HG02759 (cell line): ENCODE measurements around the gene ERF.

ENCODE experiments used
- ATAC-seq: cut with Tn5 transposase; IDR thresholded peaks from one replicate; pipeline ENCODE4 v1.9.1; 2021; ENCODE audit warnings: mild to moderate bottlenecking, moderate library complexity; ENCODE audit not compliant: unreplicated experiment

The ERF gene

DNA sequence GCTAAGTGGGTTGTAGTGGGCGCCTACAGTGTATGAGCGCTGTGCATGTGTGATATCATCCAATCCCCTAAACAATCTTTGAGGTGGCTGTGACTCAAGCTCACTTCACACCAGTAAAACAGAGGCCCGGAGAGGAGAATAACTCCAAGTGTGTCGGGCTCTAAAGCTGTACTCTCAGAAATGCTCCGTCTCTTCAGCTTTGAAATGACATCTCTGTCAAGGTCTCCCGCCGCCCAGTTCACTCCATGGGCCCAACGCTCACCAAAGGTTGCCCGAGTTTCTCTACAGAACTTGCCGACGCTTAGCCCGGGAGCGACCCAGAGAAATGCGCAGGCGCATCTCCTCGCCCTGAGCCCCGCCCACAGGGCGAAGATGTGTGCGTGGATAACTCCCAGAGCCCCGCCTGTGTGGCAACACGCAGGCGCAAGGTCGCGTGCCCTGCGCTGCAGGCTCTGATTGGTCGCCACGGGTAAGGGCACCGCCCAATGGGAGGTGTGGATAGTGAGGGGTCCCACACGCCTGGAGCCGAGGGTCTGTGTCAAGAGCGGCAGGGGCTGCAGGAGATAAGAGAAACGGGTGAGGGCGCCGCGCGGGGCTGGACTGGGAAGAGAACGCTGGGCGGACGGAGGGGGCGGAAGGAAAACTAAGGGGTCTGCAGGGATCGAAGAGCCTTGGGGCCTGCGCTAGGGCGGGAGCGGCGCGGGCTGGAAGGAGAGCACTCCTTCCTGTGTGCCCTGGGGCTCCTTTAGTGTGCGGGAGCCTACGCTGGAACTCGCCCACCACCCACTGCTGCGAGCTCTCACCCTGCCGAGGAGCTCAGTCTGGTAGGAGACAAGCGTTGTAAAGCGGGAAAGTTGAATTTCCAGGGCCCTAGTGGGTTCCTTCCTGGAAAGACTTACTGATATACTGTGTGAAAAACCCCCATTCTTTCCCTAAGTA is 34.8 kb downstream of the ERF start, which contains the start of gene ZNF526:
ZNF526 (plus strand) TSS at position 501 of the 939 bp plus-strand sequence. CDS start 4,092 bp downstream, outside the sequence.
- ATAC-seq, result peak; percentile 78

- ATAC-seq, result peak; percentile 63
These were observed 37.1 kb downstream of the ERF start, which contains the start of gene DEDD2 for GRCh38 chr19:42217520-42218437. Gene DEDD2 (minus strand): TSS chr19:42217677. CDS start chr19:42217007, 670 bp downstream.

GRCh38 chr19:42216653-42217519 is 38.0 kb downstream of the ERF start:
- peak; percentile 19 for ATAC-seq

- ATAC-seq, result no peak
These were observed 40.0 kb downstream of the ERF start for GRCh38 chr19:42214810-42215485.

- no peak for ATAC-seq
These were observed 42.0 kb downstream of the ERF start for GRCh38 chr19:42212886-42213285.

DNA sequence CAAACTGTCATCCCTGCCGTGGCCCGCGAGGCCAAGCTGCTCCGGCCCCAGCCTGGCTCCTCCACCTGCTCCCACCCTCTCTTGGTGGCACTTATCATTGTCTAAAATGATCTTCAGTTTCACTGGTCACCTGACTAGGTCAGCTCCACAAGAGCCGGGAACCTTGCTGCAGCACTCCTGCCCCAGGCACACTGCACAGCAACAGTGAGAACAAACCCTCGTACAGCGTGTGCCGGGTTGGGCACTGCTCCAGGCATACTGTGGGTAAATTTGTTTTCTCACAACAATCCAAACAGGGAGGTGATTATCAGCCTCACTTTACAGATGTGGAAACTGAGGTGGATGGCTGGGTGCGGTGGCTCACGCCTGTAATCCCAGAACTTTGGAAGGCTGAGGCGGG is 46.3 kb downstream of the ERF start:
- no peak for ATAC-seq

DNA sequence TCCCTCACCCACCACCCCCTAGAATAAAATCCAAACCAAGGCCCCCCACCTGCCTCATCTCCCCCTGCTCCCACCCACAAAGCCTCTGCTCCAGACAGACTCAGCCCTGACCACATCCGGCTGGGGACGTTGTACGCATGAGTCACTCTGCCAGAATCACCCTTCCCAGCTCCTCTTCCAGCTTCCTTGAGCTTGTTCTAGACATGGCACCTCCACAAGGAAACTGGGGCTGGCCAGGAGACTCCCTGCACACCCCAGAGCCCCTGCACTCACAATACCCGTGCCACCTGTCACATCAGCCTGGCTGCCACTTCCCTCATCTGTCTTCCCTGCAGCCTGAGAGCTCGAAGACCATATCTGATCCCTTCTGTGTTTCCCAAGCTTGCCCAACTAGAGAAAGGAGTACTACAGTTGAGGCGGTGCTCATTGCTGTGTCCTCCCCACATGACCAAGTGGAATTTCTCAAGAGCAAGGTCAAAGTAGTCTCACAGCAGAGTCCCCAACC is 47.1 kb downstream of the ERF start:
- ATAC-seq, result no peak

GRCh38 chr19:42206871-42207755 is 47.8 kb downstream of the ERF start:
- no peak for ATAC-seq

GRCh38 chr19:42204664-42205063 is 50.3 kb downstream of the ERF start:
- ATAC-seq, result no peak

DNA sequence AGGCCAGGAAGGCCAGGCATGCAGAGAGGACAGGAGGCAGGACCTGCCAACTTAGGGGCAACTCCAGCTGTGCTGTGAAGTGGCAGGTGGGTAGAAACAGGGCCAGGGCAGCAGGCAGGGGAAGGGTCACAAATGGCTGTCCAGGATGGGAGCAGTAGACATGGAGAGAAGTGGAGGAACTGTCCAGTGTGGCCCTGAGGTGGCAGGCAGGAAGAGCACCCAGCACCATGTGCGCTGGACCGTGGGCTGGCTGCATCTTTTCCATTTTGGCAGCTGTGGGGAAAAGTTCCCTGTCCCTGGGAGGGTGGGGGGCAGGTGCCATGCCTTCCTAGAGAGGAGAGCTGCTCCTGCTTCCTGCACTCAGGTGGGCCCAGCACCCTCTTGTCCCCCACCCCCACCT is 51.2 kb downstream of the ERF start:
- ATAC-seq, result no peak

- no peak for ATAC-seq
These were observed 52.5 kb downstream of the ERF start for GRCh38 chr19:42202290-42202880.

GRCh38 chr19:42201489-42202289 is 53.2 kb downstream of the ERF start:
- ATAC-seq, result peak; percentile 46

- ATAC-seq, result no peak
These were observed 54.7 kb downstream of the ERF start for GRCh38 chr19:42200116-42200715.

- ATAC-seq, result peak; percentile 35
These were observed 55.4 kb downstream of the ERF start for GRCh38 chr19:42199440-42200115.

GRCh38 chr19:42198676-42199439 is 56.1 kb downstream of the ERF start:
- ATAC-seq, result peak; percentile 53
